Breast epithelium (tissue), 4 donors: ENCODE data around the gene ZNF12. TPM values are rescaled to one million over a fixed set of nuclear protein-coding genes. Genes with fewer than 3 reads are reported as not detected.

Source experiments
- DNase-seq, 2 donors: peaks; one replicate each; pipeline ENCODE4 v3.0.0-alpha.2; 2019; ENCODE audit warnings: low spot score in 2 of 2
- H3K27ac ChIP-seq, 2 donors: fragments of 200-600 bp; sonication (generic) in 1 of 2; one replicate each; pipeline ENCODE4 v1.5.1; 2016 to 2019; ENCODE audit warnings: mild to moderate bottlenecking in 1 of 2
- H3K27me3 ChIP-seq, 2 donors: fragments of 200-600 bp; sonication (generic) in 1 of 2; one replicate each; pipeline versions ENCODE4 v1.5.1 to v1.6.0; 2017 to 2019; ENCODE audit warnings: control low read depth in 1 of 2, mild to moderate bottlenecking in 1 of 2
- H3K36me3 ChIP-seq: fragments of 200-600 bp; one replicate; pipeline ENCODE4 v1.5.1; 2019
- H3K4me1 ChIP-seq, 2 donors: fragments of 200-600 bp; sonication (generic); one replicate each; pipeline ENCODE4 v1.5.1; 2016 to 2019; ENCODE audit warnings: control low read depth in 1 of 2
- H3K4me3 ChIP-seq, 3 donors: fragments of 200-600 bp; sonication (generic); 1 replicate in 2 of 3; 2 replicates in 1 of 3; pipeline ENCODE4 v1.5.1; 2016 to 2019; ENCODE audit warnings: mild to moderate bottlenecking in 3 of 3, moderate library complexity in 2 of 3
- H3K9me3 ChIP-seq, 2 donors: fragments of 200-600 bp; sonication (generic) in 1 of 2; one replicate each; pipeline ENCODE4 v1.5.1; 2016 to 2019; ENCODE audit warnings: control low read depth in 1 of 2
- CTCF ChIP-seq, 3 donors: fragments of 450-650 bp; IDR thresholded peaks; one replicate each; pipeline ENCODE4 v1.5.1; 2016 to 2017; ENCODE audit warnings: antibody characterized with exemption in 3 of 3, mild to moderate bottlenecking in 3 of 3, moderate library complexity in 3 of 3
- POLR2A ChIP-seq: fragments of 450-650 bp; IDR thresholded peaks from one replicate; pipeline ENCODE4 v1.6.1; 2016; ENCODE audit warnings: antibody characterized with exemption, mild to moderate bottlenecking, moderate library complexity
- POLR2AphosphoS5 ChIP-seq, 3 donors: sonication (generic); formaldehyde crosslinking; IDR thresholded peaks; one replicate each; pipeline ENCODE4 v1.6.1; 2017; ENCODE audit warnings: antibody characterized with exemption in 3 of 3
- intact Hi-C: fragments of 100-400 bp; cut with DNase I; formaldehyde crosslinking; loops from one replicate; pipeline ENCODE4 v1.15.1; 2023; ENCODE audit warnings: low total_unique reads
- total RNA-seq, 3 donors: library from RNA; depleted of rRNA; stranded (reverse); fragments of >200 nt; gene quantifications; one replicate each; pipeline ENCODE4 v1.1.0, GENCODE V29; 2016

Gene ZNF12
- total RNA-seq, 3 donors from 2014 or later = 20.6 to 43.0 (median 25.2) TPM

GRCh38 chr7:6644728-6645127 is 62.0 kb downstream of the ZNF12 start:
- no peaks in the 10 kb centered on the region for H3K4me1 ChIP-seq
- no peaks in the 10 kb centered on the region for H3K27me3 ChIP-seq
- TF ChIP-seq POLR2A (no peak), POLR2AphosphoS5 (IDR thresholded peaks at IDR 0.05) (no peak), CTCF (IDR thresholded peaks at IDR 0.05) (no peak)
- H3K36me3 ChIP-seq = no peaks in the 10 kb centered on the region
- no peak overlapping the region for H3K27ac ChIP-seq
- DNase-seq = no peak
- H3K9me3 ChIP-seq = no peaks in the 10 kb centered on the region
- H3K4me3 ChIP-seq = no peak overlapping the region
- intact Hi-C loops = no loop called here

- no peak for TF ChIP-seq POLR2AphosphoS5 (IDR thresholded peaks at IDR 0.05)
- TF ChIP-seq POLR2A = no peak
- TF ChIP-seq CTCF (IDR thresholded peaks at IDR 0.05) = no peak
- intact Hi-C loops = no loop called here
- DNase-seq = no peak
- Histone ChIP-seq H3K27me3 (no peaks in the 10 kb centered on the region), H3K36me3 (no peaks in the 10 kb centered on the region), H3K9me3 (no peaks in the 10 kb centered on the region), H3K4me3 (no peak overlapping the region), H3K4me1 (no peaks in the 10 kb centered on the region), H3K27ac (no peak overlapping the region)
Observed at GRCh38 chr7:6643915-6644625, 62.7 kb downstream of the ZNF12 start.

GRCh38 chr7:6642861-6643640 is 63.7 kb downstream of the ZNF12 start:
- Histone ChIP-seq H3K36me3 (no peaks in the 10 kb centered on the region), H3K27me3 (no peaks in the 10 kb centered on the region), H3K4me3 (no peak overlapping the region), H3K4me1 (peaks cover 0 to 6% of the 10 kb centered on the region in 2 donors), H3K27ac (no peak overlapping the region), H3K9me3 (no peaks in the 10 kb centered on the region)
- DNase-seq = no peak
- intact Hi-C loops = no loop called here
- TF ChIP-seq CTCF (IDR thresholded peaks at IDR 0.05) (no peak), POLR2A (no peak), POLR2AphosphoS5 (IDR thresholded peaks at IDR 0.05) (no peak)

- Histone ChIP-seq H3K27me3 (no peaks in the 10 kb centered on the region), H3K9me3 (no peaks in the 10 kb centered on the region), H3K36me3 (no peaks in the 10 kb centered on the region), H3K4me1 (peaks cover 0 to 8% of the 10 kb centered on the region in 2 donors), H3K4me3 (no peak overlapping the region), H3K27ac (no peak overlapping the region)
- intact Hi-C loops = no loop called here
- DNase-seq = no peak
- TF ChIP-seq POLR2AphosphoS5 (IDR thresholded peaks at IDR 0.05) = no peak
- no peak for TF ChIP-seq POLR2A
- TF ChIP-seq CTCF (IDR thresholded peaks at IDR 0.05) = no peak
Observed at GRCh38 chr7:6642239-6642839, 64.4 kb downstream of the ZNF12 start.
